ENCODE measurements around the gene UBE2O. TPM values are rescaled to one million over a fixed set of nuclear protein-coding genes. Genes with fewer than 3 reads are reported as not detected.

UBE2O gene
- total and polyA plus RNA-seq, 2 donors, result 14.0 to 18.3 TPM

- no peak for DNase-seq (ENCODE audit: extremely low spot score)
- Histone ChIP-seq H3K4me3 (ENCODE audit: low read depth, low read length) (no peak overlapping the region), H3K4me1 (ENCODE audit: insufficient read depth) (no peaks in the 10 kb centered on the region), H3K36me3 (ENCODE audit: insufficient read depth) (no peaks in the 10 kb centered on the region), H3K27ac (ENCODE audit: low read depth) (no peak overlapping the region)
- 95% methylated on average over 6 of the region's 6 CpGs for WGBS
Observed at GRCh38 chr17:76416457-76416856, 36.5 kb downstream of the UBE2O start.

- Histone ChIP-seq H3K4me3 (ENCODE audit: low read depth, low read length) (no peak overlapping the region), H3K4me1 (ENCODE audit: insufficient read depth) (no peaks in the 10 kb centered on the region), H3K27ac (ENCODE audit: low read depth) (no peak overlapping the region), H3K36me3 (ENCODE audit: insufficient read depth) (no peaks in the 10 kb centered on the region)
- 91% methylated on average over 15 of the region's 15 CpGs for WGBS
- DNase-seq (ENCODE audit: extremely low spot score), result no peak
Observed at GRCh38 chr17:76415786-76416185, 37.2 kb downstream of the UBE2O start.

- WGBS, result 41% methylated on average over 21 of the region's 21 CpGs
- H3K27ac ChIP-seq (ENCODE audit: low read depth), result no peak overlapping the region
- no peaks in the 10 kb centered on the region for H3K4me1 ChIP-seq (ENCODE audit: insufficient read depth)
- no peak overlapping the region for H3K4me3 ChIP-seq (ENCODE audit: low read depth, low read length)
- no peaks in the 10 kb centered on the region for H3K36me3 ChIP-seq (ENCODE audit: insufficient read depth)
- DNase-seq (ENCODE audit: extremely low spot score), result no peak
Observed at GRCh38 chr17:76414334-76415295, 38.3 kb downstream of the UBE2O start.

GRCh38 chr17:76411247-76411646, 41.7 kb downstream of the UBE2O start:
- no peak for DNase-seq (ENCODE audit: extremely low spot score)
- H3K4me3 ChIP-seq (ENCODE audit: low read depth, low read length), result no peak overlapping the region
- no peak overlapping the region for H3K27ac ChIP-seq (ENCODE audit: low read depth)
- 94% methylated on average over 5 of the region's 5 CpGs for WGBS
- no peaks in the 10 kb centered on the region for H3K4me1 ChIP-seq (ENCODE audit: insufficient read depth)
- H3K36me3 ChIP-seq (ENCODE audit: insufficient read depth), result no peaks in the 10 kb centered on the region

- H3K4me1 ChIP-seq (ENCODE audit: insufficient read depth), result no peaks in the 10 kb centered on the region
- no peak overlapping the region for H3K4me3 ChIP-seq (ENCODE audit: low read depth, low read length)
- no peak for DNase-seq (ENCODE audit: extremely low spot score)
- no peak overlapping the region for H3K27ac ChIP-seq (ENCODE audit: low read depth)
- no peaks in the 10 kb centered on the region for H3K36me3 ChIP-seq (ENCODE audit: insufficient read depth)
- WGBS, result 94% methylated on average over 15 of the region's 15 CpGs
Observed at GRCh38 chr17:76410328-76410965, 42.5 kb downstream of the UBE2O start.

GRCh38 chr17:76408037-76408849, 44.7 kb downstream of the UBE2O start:
- Histone ChIP-seq H3K36me3 (ENCODE audit: insufficient read depth) (no peaks in the 10 kb centered on the region), H3K27ac (ENCODE audit: low read depth) (no peak overlapping the region), H3K4me3 (ENCODE audit: low read depth, low read length) (no peak overlapping the region), H3K4me1 (ENCODE audit: insufficient read depth) (no peaks in the 10 kb centered on the region)
- no peak for DNase-seq (ENCODE audit: extremely low spot score)
- WGBS, result 82% methylated on average over 12 of the region's 12 CpGs

- Histone ChIP-seq H3K27ac (ENCODE audit: low read depth) (no peak overlapping the region), H3K4me3 (ENCODE audit: low read depth, low read length) (no peak overlapping the region), H3K36me3 (ENCODE audit: insufficient read depth) (no peaks in the 10 kb centered on the region), H3K4me1 (ENCODE audit: insufficient read depth) (no peaks in the 10 kb centered on the region)
- DNase-seq (ENCODE audit: extremely low spot score), result no peak
- WGBS, result 82% methylated on average over 4 of the region's 4 CpGs
Observed at GRCh38 chr17:76407509-76407908, 45.4 kb downstream of the UBE2O start.

GRCh38 chr17:76405967-76406647, 46.8 kb downstream of the UBE2O start:
- Histone ChIP-seq H3K36me3 (ENCODE audit: insufficient read depth) (no peaks in the 10 kb centered on the region), H3K4me1 (ENCODE audit: insufficient read depth) (no peaks in the 10 kb centered on the region), H3K27ac (ENCODE audit: low read depth) (no peak overlapping the region), H3K4me3 (ENCODE audit: low read depth, low read length) (no peak overlapping the region)
- no peak for DNase-seq (ENCODE audit: extremely low spot score)
- WGBS, result 72% methylated on average over 16 of the region's 16 CpGs

GRCh38 chr17:76405607-76405966, 47.4 kb downstream of the UBE2O start:
- DNase-seq (ENCODE audit: extremely low spot score), result no peak
- no peaks in the 10 kb centered on the region for H3K36me3 ChIP-seq (ENCODE audit: insufficient read depth)

GRCh38 chr17:76404976-76405563, 47.9 kb downstream of the UBE2O start:
- no peak for DNase-seq (ENCODE audit: extremely low spot score)
- no peaks in the 10 kb centered on the region for H3K36me3 ChIP-seq (ENCODE audit: insufficient read depth)
- no peaks in the 10 kb centered on the region for H3K4me1 ChIP-seq (ENCODE audit: insufficient read depth)
- 85% methylated on average over 25 of the region's 25 CpGs for WGBS
- H3K27ac ChIP-seq (ENCODE audit: low read depth), result no peak overlapping the region
- no peak overlapping the region for H3K4me3 ChIP-seq (ENCODE audit: low read depth, low read length)

More at GRCh38 chr17:76405607-76405966, 47.4 kb downstream of the UBE2O start:
- no peak overlapping the region for H3K4me3 ChIP-seq (ENCODE audit: low read depth, low read length)
- H3K27ac ChIP-seq (ENCODE audit: low read depth), result no peak overlapping the region
- WGBS, result 93% methylated on average over 9 of the region's 9 CpGs
- no peaks in the 10 kb centered on the region for H3K4me1 ChIP-seq (ENCODE audit: insufficient read depth)

GRCh38 chr17:76404256-76404655, 48.7 kb downstream of the UBE2O start:
- WGBS, result 90% methylated on average over 6 of the region's 6 CpGs
- Histone ChIP-seq H3K36me3 (ENCODE audit: insufficient read depth) (no peaks in the 10 kb centered on the region), H3K4me1 (ENCODE audit: insufficient read depth) (no peaks in the 10 kb centered on the region), H3K27ac (ENCODE audit: low read depth) (no peak overlapping the region), H3K4me3 (ENCODE audit: low read depth, low read length) (no peak overlapping the region)
- no peak for DNase-seq (ENCODE audit: extremely low spot score)

- Histone ChIP-seq H3K4me3 (ENCODE audit: low read depth, low read length) (no peak overlapping the region), H3K36me3 (ENCODE audit: insufficient read depth) (no peaks in the 10 kb centered on the region), H3K27ac (ENCODE audit: low read depth) (no peak overlapping the region), H3K4me1 (ENCODE audit: insufficient read depth) (no peaks in the 10 kb centered on the region)
- DNase-seq (ENCODE audit: extremely low spot score), result no peak
- 85% methylated on average over 5 of the region's 5 CpGs for WGBS
Observed at GRCh38 chr17:76402711-76403110, 50.2 kb downstream of the UBE2O start.

All from urinary bladder (tissue), 4 donors.